H1 (cell line): ENCODE data around the gene SETX. TPM values are rescaled to one million over a fixed set of nuclear protein-coding genes. Genes with fewer than 3 reads are reported as not detected.

Source experiments
- CTCF ChIA-PET: fragments of 300-600 bp; sonication (Branson Sonifier 250); formaldehyde crosslinking; loops from one replicate; lab custom pipeline; 2021; ENCODE audit not compliant: partially characterized antibody; lab: Charles Lee
- POLR2A ChIA-PET: fragments of 300-600 bp; sonication (Branson Sonifier 250); formaldehyde crosslinking; loops from one replicate; lab custom pipeline; 2021; ENCODE audit warnings: inconsistent platforms; ENCODE audit not compliant: partially characterized antibody; lab: Charles Lee
- DNase-seq, 2 experiments: peaks; one replicate each; pipeline versions ENCODE4 v3.0.0 to v3.0.0-alpha.2; 2010 to 2022; ENCODE audit warnings: low spot score in 2 of 2, low read depth in 1 of 2, mixed read lengths in 1 of 2
- FAIRE-seq: peaks from 2 replicates; lab custom pipeline; 2011; peaks lifted over from hg19 to GRCh38; lab: Jason Lieb, UNC
- H2AFZ ChIP-seq: 2 replicates; pipeline ENCODE4 v1.8.1; 2012; ENCODE audit warnings: low read length, inconsistent platforms
- H2AK5ac ChIP-seq: 2 replicates; pipeline ENCODE4 v1.6.1; 2013; ENCODE audit warnings: low read depth, low read length
- H2BK120ac ChIP-seq: replicated peaks from 2 replicates; pipeline ENCODE3; 2013; ENCODE audit warnings: low read depth, low read length, inconsistent platforms
- H2BK12ac ChIP-seq: 2 replicates; pipeline ENCODE4 v1.6.1; 2013; ENCODE audit warnings: low read depth, low read length
- H2BK15ac ChIP-seq: 2 replicates; pipeline ENCODE4 v1.6.1; 2013; ENCODE audit warnings: low read length
- H2BK20ac ChIP-seq: 2 replicates; pipeline ENCODE4 v1.6.1; 2013; ENCODE audit warnings: low read length
- H2BK5ac ChIP-seq: 2 replicates; pipeline ENCODE4 v1.6.1; 2013; ENCODE audit warnings: low read depth, low read length
- H3K14ac ChIP-seq: 2 replicates; pipeline ENCODE4 v1.6.1; 2013; ENCODE audit warnings: inconsistent platforms; ENCODE audit not compliant: insufficient read length
- H3K18ac ChIP-seq: 2 replicates; pipeline ENCODE4 v1.6.1; 2013; ENCODE audit warnings: low read length; ENCODE audit errors: extremely low read depth
- H3K23ac ChIP-seq: 2 replicates; pipeline ENCODE4 v1.6.1; 2013; ENCODE audit warnings: inconsistent platforms; ENCODE audit not compliant: insufficient read length
- H3K23me2 ChIP-seq: 2 replicates; pipeline ENCODE4 v1.6.1; 2013; ENCODE audit warnings: low read depth, low read length
- H3K27ac ChIP-seq: 2 replicates; pipeline ENCODE4 v1.6.1; 2011; ENCODE audit warnings: low read depth, low read length, inconsistent platforms
- H3K27me3 ChIP-seq, 4 experiments: replicated peaks in 1 of 4; 1 replicate in 1 of 4; 2 replicates in 3 of 4; pipeline versions ENCODE4 v1.6.1 to v1.8.1; 2011 to 2013; ENCODE audit warnings: low read length in 3 of 4, mild to moderate bottlenecking in 3 of 4, inconsistent platforms in 2 of 4, mixed read lengths in 2 of 4, moderate library complexity in 1 of 4; ENCODE audit not compliant: control insufficient read depth in 3 of 4, insufficient read depth in 3 of 4; ENCODE audit errors: extremely low read depth in 1 of 4
- H3K36me3 ChIP-seq, 4 experiments: 2 replicates each; pipeline versions ENCODE4 v1.6.1 to v1.8.1; 2011 to 2013; ENCODE audit warnings: mild to moderate bottlenecking in 4 of 4, low read length in 3 of 4, moderate library complexity in 2 of 4, control low read depth in 1 of 4, inconsistent platforms in 1 of 4; ENCODE audit not compliant: insufficient read depth in 4 of 4, control insufficient read depth in 2 of 4
- H3K4ac ChIP-seq: replicated peaks from 2 replicates; pipeline ENCODE3; 2013; ENCODE audit warnings: low read length, low read depth, mixed read lengths, inconsistent platforms; ENCODE audit not compliant: insufficient read length
- H3K4me1 ChIP-seq, 4 experiments: replicated peaks in 1 of 4; 1 replicate in 1 of 4; 2 replicates in 3 of 4; pipeline versions ENCODE4 v1.6.1 to v1.8.1; 2011 to 2013; ENCODE audit warnings: low read length in 3 of 4, inconsistent platforms in 2 of 4, mixed read lengths in 1 of 4; ENCODE audit not compliant: insufficient read depth in 4 of 4, control insufficient read depth in 3 of 4
- H3K4me2 ChIP-seq, 2 experiments: 2 replicates each; pipeline versions ENCODE4 v1.6.1 to v1.8.1; 2011 to 2013; ENCODE audit warnings: low read depth in 2 of 2, low read length in 2 of 2, control low read depth in 1 of 2, inconsistent platforms in 1 of 2, mild to moderate bottlenecking in 1 of 2; ENCODE audit not compliant: insufficient read depth in 1 of 2
- H3K4me3 ChIP-seq, 4 experiments: fragments of 200-600, 300-600 bp in 1 of 4; sonication (generic), shearing (Covaris generic), sonication (Bioruptor Twin) in 1 of 4; 2 replicates each; pipeline versions ENCODE4 v1.5.1 to v1.8.1; 2011 to 2016; ENCODE audit warnings: low read length in 4 of 4, low read depth in 3 of 4, control low read depth in 2 of 4, inconsistent platforms in 2 of 4, mild to moderate bottlenecking in 2 of 4, mixed read lengths in 1 of 4, moderate library complexity in 1 of 4; ENCODE audit not compliant: insufficient read depth in 2 of 4; ENCODE audit errors: extremely low read depth in 1 of 4
- H3K56ac ChIP-seq: replicated peaks from 2 replicates; pipeline ENCODE3; 2013; ENCODE audit warnings: low read depth, mild to moderate bottlenecking, mixed read lengths, low read length, inconsistent platforms; ENCODE audit not compliant: insufficient read length
- H3K79me1 ChIP-seq: 2 replicates; pipeline ENCODE4 v1.6.1; 2013; ENCODE audit warnings: low read depth, low read length, control low read depth
- H3K79me2 ChIP-seq, 2 experiments: 2 replicates each; pipeline versions ENCODE4 v1.6.1 to v1.8.1; 2012 to 2013; ENCODE audit warnings: low read length in 2 of 2, mild to moderate bottlenecking in 2 of 2, inconsistent platforms in 1 of 2; ENCODE audit not compliant: insufficient read depth in 2 of 2, control insufficient read depth in 1 of 2
- H3K9ac ChIP-seq, 4 experiments: replicated peaks in 1 of 4; 1 replicate in 1 of 4; 2 replicates in 3 of 4; pipeline versions ENCODE4 v1.6.1 to v1.8.1; 2011 to 2013; ENCODE audit warnings: low read depth in 3 of 4, low read length in 3 of 4, control low read depth in 2 of 4, mild to moderate bottlenecking in 2 of 4, moderate library complexity in 2 of 4, inconsistent platforms in 1 of 4; ENCODE audit errors: extremely low read depth in 1 of 4
- H3K9me3 ChIP-seq, 2 experiments: 2 replicates each; pipeline versions ENCODE4 v1.6.1 to v1.8.1; 2012 to 2013; ENCODE audit warnings: mild to moderate bottlenecking in 2 of 2, moderate library complexity in 2 of 2, control low read depth in 1 of 2, inconsistent platforms in 1 of 2, low read depth in 1 of 2, low read length in 1 of 2, mixed read lengths in 1 of 2; ENCODE audit not compliant: insufficient read depth in 2 of 2
- H4K20me1 ChIP-seq, 2 experiments: replicated peaks in 1 of 2; 2 replicates each; pipeline versions ENCODE3 to v1.8.1; 2011 to 2013; ENCODE audit warnings: inconsistent platforms in 2 of 2, low read length in 2 of 2, mild to moderate bottlenecking in 1 of 2; ENCODE audit not compliant: insufficient read depth in 2 of 2, control insufficient read depth in 1 of 2
- H4K5ac ChIP-seq: 2 replicates; pipeline ENCODE4 v1.6.1; 2013; ENCODE audit warnings: low read length, low read depth, mixed read lengths, inconsistent platforms; ENCODE audit not compliant: insufficient read length
- H4K8ac ChIP-seq: 2 replicates; pipeline ENCODE4 v1.8.0; 2013; ENCODE audit warnings: mild to moderate bottlenecking, moderate library complexity, low read length, inconsistent platforms; ENCODE audit not compliant: insufficient read depth; ENCODE audit errors: extremely low read depth
- H4K91ac ChIP-seq: replicated peaks from 2 replicates; pipeline ENCODE3; 2013; ENCODE audit warnings: low read length, mixed read lengths, inconsistent platforms; ENCODE audit not compliant: insufficient read length
- BACH1 ChIP-seq: IDR thresholded peaks from 2 replicates; pipeline ENCODE4 v1.6.1; 2012; ENCODE audit warnings: low read length, improper control_type of control experiment
- BRCA1 ChIP-seq: IDR thresholded peaks from 2 replicates; pipeline ENCODE4 v1.6.1; 2012; ENCODE audit warnings: low read depth, low read length, improper control_type of control experiment
- CHD2 ChIP-seq: IDR thresholded peaks from 2 replicates; pipeline ENCODE4 v1.6.1; 2012; ENCODE audit warnings: low read length, improper control_type of control experiment
- KDM5A ChIP-seq: fragments of 200-600 bp; IDR thresholded peaks from 2 replicates; pipeline ENCODE4 v1.7.1; 2012; ENCODE audit warnings: mild to moderate bottlenecking, low read length, inconsistent platforms, mixed read lengths
- PHF8 ChIP-seq: fragments of 200-600 bp; sonication (generic); conservative IDR thresholded peaks from 2 replicates; pipeline ENCODE4 v1.7.1; 2012; ENCODE audit warnings: low read depth, mild to moderate bottlenecking, inconsistent platforms, low read length, moderate library complexity
- SAP30 ChIP-seq: fragments of 300-600 bp; sonication (generic); IDR thresholded peaks from 2 replicates; pipeline ENCODE4 v1.7.1; 2012; ENCODE audit warnings: low read length, moderate library complexity, mild to moderate bottlenecking, inconsistent platforms; ENCODE audit not compliant: insufficient read depth, insufficient replicate concordance
- SIN3A ChIP-seq, 2 experiments: IDR thresholded peaks in 1 of 2; conservative IDR thresholded peaks in 1 of 2; 2 replicates each; pipeline ENCODE4 v1.6.1; 2011 to 2012; ENCODE audit warnings: low read length in 2 of 2, improper control_type of control experiment in 1 of 2, low read depth in 1 of 2, mild to moderate bottlenecking in 1 of 2
- TAF1 ChIP-seq: IDR thresholded peaks from 2 replicates; pipeline ENCODE4 v1.6.1; 2011; ENCODE audit warnings: mild to moderate bottlenecking, low read depth, low read length
- WGBS, 2 experiments: shearing (Covaris generic) in 1 of 2; methylation state at CpG; one replicate each; pipeline versions ENCODE4 v1.1.6 to v1.1.7; 2013 to 2015; ENCODE audit warnings: low lambda C conversion rate in 2 of 2, mixed read lengths in 2 of 2, inconsistent platforms in 1 of 2, low coverage in 1 of 2, missing lambda C conversion rate in 1 of 2; ENCODE audit not compliant: insufficient replicate concordance in 2 of 2, insufficient coverage in 1 of 2, insufficient read length in 1 of 2; ENCODE audit errors: extremely low coverage in 1 of 2, missing lambda C conversion rate in 1 of 2; 5-methylcytosine and 5-hydroxymethylcytosine counted together
- polyA plus RNA-seq, 7 experiments: library from polyadenylated mRNA; depleted of rRNA in 3 of 7; stranded (reverse) in 5 of 7; unstranded in 2 of 7; fragments of >200 nt in 5 of 7; fragments of 200-250 nt in 2 of 7; gene quantifications; 1 replicate in 5 of 7; 2 replicates in 1 of 7; 4 replicates in 1 of 7; pipeline versions ENCODE4 v1.2.1 to v1.2.3, GENCODE V29; 2011 to 2013; ENCODE audit warnings: missing spikeins in 2 of 7, mixed read lengths in 2 of 7
- total RNA-seq: library from RNA; stranded (reverse); fragmentation: NEBNext Ultra II Directional; extraction: Animal tissue kit (Norgen Biotek cat#: 25700); gene quantifications from 2 replicates; pipeline ENCODE4 v1.2.1, GENCODE V29; 2021
- TF ChIP-seq, protein P1 (sequence below): IDR thresholded peaks from 2 replicates; pipeline ENCODE4 v1.6.1; 2012; ENCODE audit warnings: inconsistent platforms

Gene SETX
- total and polyA plus RNA-seq, 2 of the 8 experiments (the other 6 are each of a cell fraction or from before 2014, with no cell fraction given) = 15.1 to 37.9 TPM

DNA sequence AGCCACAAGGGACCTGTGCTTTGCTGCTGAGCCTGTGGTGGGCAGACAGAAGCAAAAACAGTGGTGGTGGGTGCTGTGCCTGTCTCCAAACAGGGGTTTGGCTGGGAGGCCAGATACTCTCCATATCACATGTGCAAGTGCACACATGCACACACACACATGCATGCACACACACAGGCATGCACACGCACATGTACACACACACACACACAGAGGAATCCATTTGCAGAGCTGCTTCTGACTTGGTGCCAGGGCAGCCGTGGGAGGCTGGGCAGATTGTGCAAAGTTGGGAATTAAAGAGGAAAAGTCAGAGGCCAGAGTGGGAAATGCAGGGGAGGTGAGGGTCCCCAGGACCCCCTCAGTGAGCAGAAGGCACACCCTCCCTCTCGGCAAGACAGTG, 121.6 kb downstream of the SETX start:
- FAIRE-seq = no peak
- WGBS, 2 experiments = 90% methylated on average over 3 of the region's 3 CpGs; no CpG with 5 or more reads in 1 of the 2 experiments
- no peak overlapping the region for H4K91ac ChIP-seq

More for the DNA sequence above, 121.6 kb downstream of the SETX start:
- TF ChIP-seq TAF1 (no peak), SIN3A (conservative IDR thresholded peaks at IDR 0.05 in 1 of 2, IDR thresholded peaks at IDR 0.05 in 1 of 2; ENCODE audit: low read depth in 1 of 2, low read length in 2 of 2) (no peak), SAP30 (no peak), KDM5A (no peak), CHD2 (no peak), PHF8 (no peak), BRCA1 (no peak), BACH1 (no peak)
- TF ChIP-seq, protein P1, sequence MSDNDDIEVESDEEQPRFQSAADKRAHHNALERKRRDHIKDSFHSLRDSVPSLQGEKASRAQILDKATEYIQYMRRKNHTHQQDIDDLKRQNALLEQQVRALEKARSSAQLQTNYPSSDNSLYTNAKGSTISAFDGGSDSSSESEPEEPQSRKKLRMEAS = no peak
- TF ChIP-seq, all 59 proteins: peak for 0
- H3K4me1 ChIP-seq = peaks cover 0 to 5% (median 2%) of the 10 kb centered on the region in 4 experiments; a peak in 4 of 7 replicates
- H2BK120ac ChIP-seq = no peak overlapping the region
- ChIA-PET POLR2A (no interaction called here), CTCF (interaction anchor here (0.7 to 16.9 kb wide), 6 partner anchors 17 to 470 kb away, joined by 3 to 370 read pairs (median 6); partner anchors contain the start of gene NTNG2)
- no peak overlapping the region; a peak in 1 of 7 replicates for H3K9ac ChIP-seq
- H2AFZ ChIP-seq = no peak overlapping the region
- H3K27me3 ChIP-seq = no peaks in the 10 kb centered on the region
- no peaks in the 10 kb centered on the region for H4K20me1 ChIP-seq
- H3K4me2 ChIP-seq = no peak overlapping the region
- H2BK20ac ChIP-seq = no peak overlapping the region
- no peak overlapping the region for H3K4ac ChIP-seq
- no peak overlapping the region for H3K18ac ChIP-seq
- no peak overlapping the region for H4K8ac ChIP-seq
- H2BK15ac ChIP-seq = no peak overlapping the region
- no peak overlapping the region for H3K56ac ChIP-seq
- H3K23ac ChIP-seq = no peak overlapping the region
- no peaks in the 10 kb centered on the region for H3K79me1 ChIP-seq
- no peak overlapping the region for H3K14ac ChIP-seq
- no peaks in the 10 kb centered on the region for H3K79me2 ChIP-seq
- no peak for DNase-seq
- H2BK12ac ChIP-seq = no peak overlapping the region
- no peaks in the 10 kb centered on the region for H3K9me3 ChIP-seq
- no peak overlapping the region for H2AK5ac ChIP-seq
- H2BK5ac ChIP-seq = no peak overlapping the region
- no peak overlapping the region for H4K5ac ChIP-seq
- no peaks in the 10 kb centered on the region for H3K36me3 ChIP-seq
- no peak overlapping the region for H3K27ac ChIP-seq
- H3K4me3 ChIP-seq = no peak overlapping the region
- H3K23me2 ChIP-seq = no peaks in the 10 kb centered on the region
